HG03521 (cell line): Measurements from ENCODE around the gene EHF.
"Not testable (repeated sequence)": the region's sequence is repeated elsewhere in the genome, so short reads cannot be mapped to it uniquely, and the experiment has no call there.

Experiments used
- ATAC-seq: cut with Tn5 transposase; IDR thresholded peaks from one replicate; pipeline ENCODE4 v1.9.1; 2021; ENCODE audit warnings: mild to moderate bottlenecking, moderate library complexity; ENCODE audit not compliant: unreplicated experiment

The EHF gene

DNA sequence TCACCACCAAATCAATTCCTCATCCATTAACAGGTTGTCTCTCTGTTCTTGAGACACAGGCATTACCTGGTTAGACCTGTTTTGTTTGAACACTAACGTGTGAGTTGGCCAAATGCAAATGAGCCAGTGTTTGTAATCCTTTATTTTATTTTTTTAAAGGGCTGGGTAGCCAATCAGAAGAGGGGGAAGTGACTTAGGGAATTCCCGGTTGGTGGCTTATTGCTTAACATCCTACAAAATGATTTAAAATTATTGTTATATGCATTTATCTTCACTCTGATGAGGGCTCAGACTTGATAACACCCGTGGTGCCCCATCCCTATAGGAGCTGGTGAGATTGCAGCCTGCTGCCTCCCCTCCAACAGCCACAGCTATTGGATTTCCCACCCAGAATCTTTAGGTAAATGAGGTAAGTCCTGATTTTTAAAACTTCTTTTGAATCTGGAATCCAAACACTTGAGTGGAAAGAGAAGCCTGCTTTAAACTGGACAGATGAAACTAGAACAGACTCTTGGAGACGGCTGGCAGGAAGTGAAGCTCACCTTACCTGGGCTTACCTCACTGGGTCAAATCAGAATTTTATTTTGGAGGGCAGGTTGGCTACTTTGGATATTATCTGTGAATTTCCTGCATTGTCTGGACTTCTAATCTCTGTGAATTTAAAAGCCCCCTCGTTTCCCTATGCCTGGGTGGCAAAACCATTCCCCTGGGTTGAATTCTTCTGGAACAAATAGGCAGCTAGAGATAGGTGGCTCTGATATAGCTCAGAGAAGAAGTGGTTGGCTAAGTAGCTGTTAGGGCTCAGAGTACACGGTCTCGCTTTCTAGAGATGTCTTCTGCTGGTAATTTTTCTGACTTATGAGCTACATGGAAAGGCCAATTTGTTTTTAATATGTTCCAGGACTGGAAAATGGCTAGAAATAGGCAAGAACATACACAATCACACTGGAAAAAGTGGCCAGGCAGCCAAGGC is at the start of gene EHF:
EHF (plus strand) TSS at position 274 of the 973 bp plus-strand sequence. CDS start 21,538 bp downstream, outside the sequence.
- ATAC-seq: no peak

DNA sequence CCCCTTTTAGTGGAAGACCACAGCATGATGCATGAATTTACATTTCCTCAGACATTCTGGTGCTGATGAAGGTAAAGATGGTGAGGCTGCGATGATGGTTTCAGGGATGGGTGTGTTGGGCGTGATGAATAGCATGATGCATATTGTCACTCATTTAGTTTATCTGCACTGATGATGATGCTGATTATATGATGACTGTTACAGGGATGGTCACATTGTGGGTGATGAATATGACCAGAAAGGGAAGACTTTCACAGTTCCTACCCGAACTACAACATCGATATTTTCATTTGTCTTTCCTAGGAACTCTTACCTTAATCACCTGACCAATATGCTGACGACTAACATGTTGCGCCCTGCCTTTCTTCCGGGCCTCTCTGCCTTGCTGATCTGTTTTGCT is 47.4 kb upstream of the EHF start:
- ATAC-seq: no peak

DNA sequence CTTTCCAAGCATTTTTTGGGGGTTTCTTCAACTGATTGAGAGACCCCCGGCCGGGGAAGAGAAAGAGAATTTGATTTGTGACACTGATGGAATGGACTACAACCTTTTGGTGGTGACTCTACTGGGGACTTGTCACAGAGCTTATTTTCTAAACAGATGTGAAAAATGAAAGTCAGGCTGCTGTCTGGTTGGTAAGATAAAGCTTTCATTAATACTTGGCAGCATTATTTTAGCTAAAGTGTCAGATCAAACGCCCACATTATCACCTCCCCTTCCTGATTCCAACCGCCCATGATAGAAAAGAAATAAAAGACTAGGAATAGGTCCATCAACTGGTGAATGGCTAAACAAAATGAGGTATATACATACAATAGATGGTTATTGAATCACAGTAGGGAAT is 45.6 kb upstream of the EHF start:
- no peak for ATAC-seq

DNA sequence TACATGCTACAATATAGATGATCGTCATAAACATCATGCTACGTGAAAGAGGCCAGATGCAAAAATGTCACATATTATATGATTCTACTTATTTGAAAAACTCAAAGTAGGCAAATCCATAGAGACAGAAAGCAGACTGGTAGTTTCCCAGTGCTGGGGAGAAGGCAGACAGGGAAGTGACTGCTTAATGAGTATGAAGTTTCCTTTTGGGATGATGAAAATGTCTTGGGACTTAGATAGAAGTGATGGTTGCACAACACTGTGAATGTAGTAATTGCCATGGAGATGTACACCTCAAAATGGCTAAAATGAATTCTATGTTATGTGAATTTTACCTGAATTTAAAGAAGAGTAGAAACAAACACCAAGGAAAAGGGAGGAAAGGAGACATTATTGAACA is 45.2 kb upstream of the EHF start:
- ATAC-seq: no peak

DNA sequence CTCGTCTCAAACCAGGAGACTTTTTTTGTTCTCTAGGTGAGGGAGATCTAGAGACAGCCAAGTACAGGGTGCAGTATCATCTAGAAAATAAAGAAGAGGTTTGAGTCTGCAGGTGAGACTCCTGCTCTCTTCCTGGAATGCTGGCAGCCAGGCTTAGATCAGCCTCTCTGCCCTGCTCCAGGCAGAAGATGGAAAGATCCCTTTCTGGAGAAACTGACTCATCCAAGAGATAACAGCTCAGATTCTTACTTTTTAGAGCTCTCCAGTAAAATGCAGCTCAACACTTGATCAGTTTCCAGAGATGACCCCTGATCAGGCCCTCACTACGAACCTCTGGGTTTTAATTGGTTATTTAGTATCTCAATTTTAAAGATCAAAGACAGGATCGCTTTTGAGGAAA is 44.6 kb upstream of the EHF start:
- ATAC-seq: no peak

DNA sequence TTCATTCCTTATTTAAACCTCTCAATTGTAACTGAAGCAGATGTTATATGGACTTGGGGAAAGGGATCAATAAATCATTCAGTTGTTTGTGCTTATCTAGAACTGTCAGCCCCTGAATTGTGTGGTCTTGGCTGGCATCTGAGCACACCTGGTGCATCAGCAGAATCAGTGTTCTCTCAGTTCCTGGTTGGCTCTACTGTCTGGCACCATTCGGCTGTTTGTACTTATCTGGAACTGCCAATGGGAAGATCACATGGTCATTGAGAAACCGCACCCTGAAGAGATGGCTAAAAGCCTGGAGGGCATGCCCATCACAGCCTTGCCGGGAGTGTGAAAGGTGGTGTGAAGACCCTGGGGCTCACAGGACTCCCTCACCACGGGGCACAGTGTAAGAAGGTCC is 37.1 kb upstream of the EHF start:
- ATAC-seq: no peak

DNA sequence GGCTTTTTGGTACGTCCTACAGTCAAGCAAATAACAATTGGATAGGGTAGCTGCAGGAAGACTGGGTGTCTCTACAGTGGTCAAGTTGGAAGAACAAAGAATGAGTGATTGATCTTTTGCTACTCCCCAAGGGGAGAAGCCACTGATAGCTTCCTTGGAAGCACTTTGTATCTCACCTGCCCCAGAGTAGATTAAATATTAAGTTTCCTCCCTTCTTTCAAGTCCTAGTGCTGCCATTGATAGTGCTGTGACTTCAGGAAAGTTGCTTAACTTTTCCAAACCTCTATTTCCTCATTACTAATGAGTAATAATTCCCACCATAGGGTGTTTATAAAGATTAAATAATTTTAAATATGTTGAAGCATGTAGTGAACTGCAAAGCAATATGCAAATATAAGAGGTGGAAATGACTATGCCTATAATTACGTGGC is 35.6 kb upstream of the EHF start:
- ATAC-seq: no peak

DNA sequence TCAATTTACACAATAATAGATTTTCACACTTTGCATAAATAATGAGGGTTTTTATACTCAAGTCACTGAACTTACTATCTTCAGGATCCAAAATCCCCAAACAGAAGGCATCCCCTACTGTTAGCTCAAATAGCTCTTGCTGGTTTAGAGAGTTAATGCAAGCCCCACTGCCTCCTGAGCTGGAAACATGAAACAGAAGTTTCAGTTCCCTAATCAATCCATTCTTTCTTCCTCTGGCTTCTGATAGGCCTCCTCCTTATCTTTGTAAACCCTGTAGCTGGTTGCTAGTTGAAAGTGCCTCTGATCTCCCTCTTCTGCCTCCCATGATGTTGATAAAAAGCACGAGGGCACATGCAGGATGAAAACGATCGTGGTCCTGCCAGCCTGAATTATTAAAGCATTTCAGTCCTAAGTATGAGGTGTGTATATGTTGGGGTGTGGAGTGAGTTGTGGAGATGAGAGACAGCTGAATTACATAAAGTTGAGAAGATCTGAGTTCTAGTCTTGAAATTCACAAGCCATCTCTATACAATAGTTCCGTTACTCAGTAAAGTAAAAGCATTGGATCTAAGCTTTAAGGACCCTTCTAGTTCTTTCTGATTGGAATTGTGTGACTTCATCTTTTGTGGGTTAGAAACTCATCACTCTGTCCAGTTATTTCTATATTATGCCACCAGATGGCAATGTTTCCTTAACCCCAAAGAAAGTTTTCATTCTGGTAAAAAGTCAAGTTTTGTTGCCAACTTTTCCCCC is 35.0 kb upstream of the EHF start:
- ATAC-seq: no peak

DNA sequence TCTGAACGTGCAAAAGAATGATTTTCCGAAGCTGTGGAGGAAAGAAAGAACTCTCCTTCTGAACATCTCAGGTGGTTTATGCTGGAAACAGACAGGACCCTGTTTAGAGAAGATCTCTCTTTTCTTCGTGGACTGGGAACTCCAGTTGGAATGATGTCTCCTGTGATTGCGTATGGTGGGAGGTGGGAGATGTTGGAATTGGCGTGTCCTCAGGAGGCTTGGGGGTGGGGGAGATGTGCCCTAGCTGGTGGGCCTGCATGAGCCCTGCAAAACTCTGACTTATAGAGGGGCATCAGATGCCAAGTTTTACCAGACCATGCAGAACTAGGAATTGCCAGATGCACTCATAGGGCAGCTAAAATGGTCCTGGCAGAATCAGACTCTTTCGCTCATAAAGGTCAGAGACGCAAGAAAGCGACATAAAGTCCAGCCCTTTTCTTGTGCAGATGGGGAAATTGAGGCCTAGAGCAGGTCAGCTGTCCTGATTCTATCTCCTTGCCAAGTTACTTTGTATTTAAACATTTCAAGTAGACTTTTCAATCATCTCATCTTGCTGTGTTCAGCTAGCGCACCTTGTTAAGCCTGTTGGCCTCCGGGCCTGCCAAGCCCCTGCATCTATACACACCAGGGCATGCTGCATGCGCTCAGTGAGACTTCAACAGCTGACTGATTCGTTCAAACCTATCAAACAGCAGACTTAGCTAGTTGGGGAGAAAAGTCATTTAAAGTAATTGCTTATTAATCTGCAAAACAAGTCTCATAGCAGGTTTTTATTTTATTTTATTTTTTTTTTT is 34.2 kb upstream of the EHF start:
- ATAC-seq: no peak

DNA sequence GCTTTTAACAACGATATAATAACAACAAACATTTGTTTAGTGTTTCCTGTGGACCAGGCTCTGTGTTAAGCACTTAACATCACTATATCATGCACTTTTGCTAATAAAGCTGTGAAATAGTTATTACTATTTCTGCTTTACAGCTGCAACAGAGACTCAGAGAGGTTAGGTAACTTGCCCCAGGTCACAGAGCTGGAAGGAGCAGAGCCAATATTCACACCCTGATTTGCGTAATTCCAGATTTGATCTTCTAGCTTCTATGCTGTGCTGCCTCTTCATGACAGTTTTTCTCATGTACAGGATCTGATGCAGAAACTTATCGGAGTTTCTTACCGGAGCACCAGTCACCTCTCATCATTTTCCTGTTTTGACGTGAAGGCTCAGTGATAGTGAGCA is 33.6 kb upstream of the EHF start:
- ATAC-seq: no peak

DNA sequence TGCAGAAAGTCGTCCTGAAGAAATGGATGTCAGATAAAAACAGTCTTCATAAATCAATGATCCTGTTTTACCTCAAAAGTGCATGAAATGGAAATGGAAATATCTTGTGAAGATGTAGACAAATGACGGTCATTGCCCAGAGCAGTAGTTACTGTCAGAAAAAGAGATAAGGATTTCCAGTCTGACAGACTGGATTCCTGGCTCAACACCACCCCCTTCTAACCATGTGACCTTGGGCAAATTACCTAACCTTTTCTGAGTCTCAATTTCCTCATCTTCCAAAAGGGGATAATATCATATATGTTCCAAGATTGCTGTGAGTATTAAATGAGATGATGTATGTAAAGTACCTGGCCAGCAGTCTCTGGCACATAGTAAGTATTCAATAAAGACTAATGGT is 32.9 kb upstream of the EHF start:
- no peak for ATAC-seq

DNA sequence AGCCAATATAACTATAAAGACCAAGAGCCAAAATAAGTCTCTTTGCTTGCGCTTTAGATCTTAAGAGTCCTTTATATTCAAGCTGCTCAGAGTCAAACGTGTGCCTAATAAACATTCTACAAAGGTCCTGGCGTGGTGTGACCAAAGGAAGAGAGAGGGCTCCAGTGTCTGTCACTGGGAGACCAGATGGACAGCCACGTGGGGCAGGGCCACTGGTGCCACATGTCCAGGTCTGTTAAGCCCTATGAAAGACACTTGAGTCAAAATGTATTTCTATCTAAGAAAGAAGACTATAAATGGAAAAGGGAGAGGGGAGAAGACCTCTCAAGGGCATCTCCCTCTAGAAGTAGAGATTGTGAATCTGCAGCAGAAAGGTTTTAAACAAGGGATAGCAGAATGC is 32.2 kb upstream of the EHF start:
- no peak for ATAC-seq

DNA sequence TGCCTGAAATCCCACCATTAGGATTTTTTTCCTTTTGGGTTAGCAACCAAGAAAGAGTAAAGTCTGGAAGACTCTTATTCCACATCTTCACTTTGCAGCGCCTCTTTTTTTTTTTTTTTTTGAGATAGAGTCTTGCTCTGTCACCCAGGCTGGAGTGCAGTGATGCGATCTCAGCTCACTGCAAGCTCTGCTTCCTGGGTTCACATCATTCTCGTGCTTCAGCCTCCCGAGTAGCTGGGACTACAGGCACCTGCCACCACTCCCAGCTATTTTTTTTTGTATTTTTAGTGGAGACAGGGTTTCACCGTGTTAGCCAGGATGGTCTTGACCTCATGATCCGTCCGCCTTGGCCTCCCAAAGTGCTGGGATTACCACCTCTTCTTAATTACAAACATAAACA is 31.7 kb upstream of the EHF start:
- ATAC-seq: not testable (repeated sequence)

DNA sequence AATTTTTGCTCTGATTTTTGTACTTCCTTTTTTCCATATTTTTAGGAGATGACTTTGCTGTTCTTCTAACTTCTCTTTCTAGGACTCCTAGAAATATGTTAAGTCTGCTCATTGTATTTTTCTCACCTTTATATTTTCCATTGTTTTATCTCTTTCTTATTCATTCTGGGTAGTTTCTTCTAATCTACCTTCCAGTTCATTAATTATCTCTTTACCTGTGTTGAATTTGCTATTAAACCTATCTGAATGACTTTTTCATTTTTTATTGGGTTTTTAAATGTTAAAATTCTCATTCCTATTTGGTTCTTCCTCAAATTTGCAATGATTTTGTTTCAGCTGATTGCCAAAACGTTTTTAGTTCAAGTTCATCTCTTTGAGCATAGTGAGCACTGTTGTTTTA is 27.8 kb upstream of the EHF start:
- no peak for ATAC-seq

DNA sequence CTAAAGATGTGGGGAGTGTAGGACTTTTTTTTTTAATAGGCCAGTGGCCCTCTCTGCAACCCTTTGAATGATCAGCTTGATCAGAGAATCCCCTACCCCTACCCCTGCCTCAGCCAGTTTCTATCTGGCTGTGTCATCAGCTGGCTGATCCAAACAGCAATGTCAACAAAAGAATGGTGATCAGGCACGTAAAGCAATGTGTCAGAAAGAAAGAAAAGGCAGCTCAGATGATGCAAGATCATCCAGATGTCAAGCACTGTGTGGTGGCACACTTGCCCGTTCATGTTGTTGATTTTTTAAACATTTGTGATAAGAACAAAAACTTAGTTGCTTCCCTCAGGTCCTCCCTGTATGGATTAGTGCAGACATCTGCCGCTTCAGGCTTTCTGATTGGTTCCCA is 26.3 kb upstream of the EHF start:
- no peak for ATAC-seq

DNA sequence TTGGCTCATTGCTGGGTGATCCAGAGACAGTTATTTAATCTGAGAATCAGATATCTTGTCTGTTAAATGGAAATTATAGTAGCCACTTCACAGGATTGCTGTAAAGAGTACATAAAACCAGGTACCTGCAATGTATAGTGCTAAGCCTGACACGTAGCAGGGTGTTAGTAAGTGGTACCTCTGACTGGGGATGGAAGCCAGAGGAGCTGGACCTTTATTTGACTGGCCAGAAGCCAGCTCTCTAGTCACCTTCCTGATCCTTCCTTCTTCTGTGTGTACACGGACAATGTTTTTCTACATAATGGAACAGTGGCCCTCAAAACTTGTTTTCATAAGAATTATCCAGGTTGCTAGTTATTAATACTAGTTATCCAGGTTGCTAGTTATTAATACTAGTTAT is 25.5 kb upstream of the EHF start:
- no peak for ATAC-seq

DNA sequence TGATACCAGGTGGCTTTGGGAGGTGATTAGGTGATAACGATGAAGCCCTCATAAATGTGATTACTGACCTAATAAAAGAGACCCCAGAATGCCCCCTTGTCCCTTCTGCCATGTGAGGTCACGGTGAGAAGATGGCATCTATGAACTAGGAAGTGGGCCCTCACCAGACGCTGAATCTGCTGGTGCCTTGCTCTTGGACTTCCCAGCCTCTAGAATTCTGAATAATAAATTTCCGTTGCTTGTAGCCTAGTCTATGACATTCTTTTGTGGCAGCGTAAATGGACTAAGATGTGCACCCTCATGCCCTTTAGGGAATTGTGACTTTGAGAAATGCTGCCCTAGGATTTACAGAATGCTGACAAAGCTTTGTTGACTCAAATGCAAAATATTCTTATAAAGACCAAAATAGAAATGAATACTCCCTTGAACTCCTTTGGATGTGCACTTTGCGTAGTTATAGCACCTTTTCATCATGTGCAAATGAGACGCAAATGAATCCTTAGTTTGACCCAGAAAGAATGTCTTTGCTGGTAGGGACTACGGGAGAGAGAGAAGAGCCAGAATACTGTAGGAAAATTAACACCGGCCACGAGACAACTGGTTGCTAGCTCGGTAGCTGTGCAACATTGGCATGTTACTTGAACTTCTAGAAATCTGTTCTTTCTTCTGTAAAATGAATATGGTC is 24.8 kb upstream of the EHF start:
- no peak for ATAC-seq

DNA sequence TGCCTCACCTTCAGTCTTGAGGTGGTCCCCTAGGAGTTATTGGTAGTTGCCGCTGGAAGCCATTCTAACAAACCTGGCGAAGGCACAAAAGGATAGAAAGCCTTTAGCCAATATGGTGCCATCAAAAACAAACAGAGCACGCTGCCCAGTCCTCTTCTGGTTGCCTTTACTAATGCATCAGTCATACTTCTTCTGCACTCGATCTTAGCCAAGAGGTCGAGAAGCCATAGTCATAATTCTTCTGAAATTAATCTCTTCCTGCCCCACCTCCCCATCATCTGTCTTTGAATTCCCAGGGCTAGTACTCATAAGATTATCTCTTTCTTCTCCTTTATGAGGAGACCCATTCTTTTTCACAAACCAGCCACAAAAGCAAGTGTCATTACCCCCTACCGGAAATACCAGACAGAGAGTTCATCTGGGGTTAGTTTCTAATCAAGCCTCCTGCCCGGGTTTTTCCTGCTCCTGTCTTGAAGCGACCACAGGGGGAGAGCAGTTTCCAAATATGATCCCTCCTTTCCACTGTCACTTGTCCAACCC is 21.4 kb upstream of the EHF start:
- no peak for ATAC-seq

DNA sequence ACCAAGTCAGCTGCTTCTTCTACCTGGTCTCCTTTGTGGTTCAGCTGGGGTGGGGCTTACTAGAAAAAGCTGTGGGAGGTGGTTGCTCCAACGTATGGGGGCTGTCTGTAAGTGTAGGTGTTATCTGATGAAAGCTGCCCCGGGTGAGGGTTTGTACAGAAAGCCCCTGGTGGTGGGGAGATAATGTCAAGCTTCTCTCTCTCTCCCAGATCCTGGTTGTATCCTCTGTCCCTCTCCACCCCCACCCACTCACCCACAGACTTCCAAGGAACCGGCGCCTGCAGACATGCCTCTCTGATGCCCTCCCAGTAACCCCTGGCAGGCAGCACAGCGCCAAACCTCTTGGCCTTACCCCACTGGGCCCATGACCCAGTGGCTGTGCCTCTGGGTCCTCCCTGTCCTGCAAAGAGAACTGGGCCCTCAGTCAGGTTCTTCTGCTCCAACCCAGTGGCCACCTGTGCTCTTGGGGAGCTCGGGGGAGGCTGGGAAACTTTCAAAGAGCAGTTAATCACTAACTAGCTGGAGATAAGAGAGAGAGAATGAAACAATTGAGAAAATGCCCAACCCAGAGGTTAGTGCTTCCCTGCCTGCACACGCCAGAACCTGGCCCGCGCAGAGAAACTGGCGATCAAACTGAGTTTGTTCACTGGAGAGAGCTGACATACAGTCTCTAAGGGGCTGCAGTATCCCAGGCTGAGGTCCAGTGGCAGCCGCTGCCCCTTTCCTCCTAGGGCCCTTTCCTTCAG is 20.4 kb upstream of the EHF start:
- no peak for ATAC-seq

DNA sequence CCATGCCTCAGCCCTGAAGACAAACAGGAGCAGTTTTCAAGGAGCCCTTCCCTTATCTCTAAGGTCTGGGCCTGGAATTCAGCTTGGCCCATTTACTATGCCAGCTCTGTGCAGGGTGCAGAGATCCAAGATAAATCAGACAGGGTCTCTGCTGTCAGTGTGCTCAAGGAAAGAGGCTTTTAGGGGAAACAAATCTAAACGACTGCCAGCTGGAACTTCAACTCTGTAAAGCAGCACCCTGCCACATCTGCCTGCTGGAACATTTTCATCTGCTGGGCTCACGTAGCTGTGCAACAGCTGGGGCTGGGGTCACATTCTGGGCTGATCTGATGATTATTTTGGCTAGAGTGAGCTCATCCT is 19.8 kb upstream of the EHF start:
- no peak for ATAC-seq
